WTC11 (cell line): ENCODE data around the gene LORICRIN.

Source experiments
- CTCF ChIP-seq: fragments of 200-600 bp; IDR thresholded peaks from 2 replicates; pipeline ENCODE4 v1.8.0; 2022; ENCODE audit warnings: antibody characterized with exemption
- TEAD4 ChIP-seq: sonication (generic); formaldehyde crosslinking; IDR thresholded peaks from 2 replicates; pipeline ENCODE4 v1.8.0; 2022; ENCODE audit warnings: mild to moderate bottlenecking, missing genetic modification reagents

DNA sequence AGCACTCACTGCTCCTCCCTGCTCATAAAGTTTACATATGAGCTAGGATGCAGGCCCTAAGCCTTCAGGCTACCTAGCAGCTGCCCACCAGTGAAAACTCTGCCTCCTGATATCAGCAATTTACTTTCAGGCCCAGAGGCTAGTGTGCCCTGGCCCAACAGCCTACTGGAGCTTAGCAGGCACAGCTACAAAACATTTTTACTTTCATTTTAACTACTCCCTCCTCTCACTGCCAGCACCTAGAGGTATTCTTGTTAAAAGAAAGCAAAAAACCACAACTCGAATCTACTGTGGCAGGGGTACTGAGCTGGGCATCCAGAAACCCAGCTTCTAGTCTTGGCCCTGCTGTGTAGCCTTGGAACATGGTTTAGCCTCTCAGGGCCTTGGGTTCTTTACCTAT lies 5.8 kb upstream of the LORICRIN start:
- no peak for TF ChIP-seq CTCF
- no peak for TF ChIP-seq TEAD4
